Sigmoid colon (tissue), 7 donors: ENCODE results near the gene PRKCI. TPM values are rescaled to one million over a fixed set of nuclear protein-coding genes. Genes with fewer than 3 reads are reported as not detected.

Experiments
- DNase-seq: peaks from one replicate; pipeline ENCODE4 v3.0.0-alpha.2; 2019
- H3K27ac ChIP-seq, 4 donors: fragments of 200-600 bp; sonication (generic); one replicate each; pipeline ENCODE4 v1.5.1; 2016 to 2019; ENCODE audit warnings: mild to moderate bottlenecking in 1 of 4
- H3K27me3 ChIP-seq, 3 donors: fragments of 200-600 bp; sonication (generic); one replicate each; pipeline ENCODE4 v1.5.1; 2019; ENCODE audit warnings: mild to moderate bottlenecking in 1 of 3
- H3K36me3 ChIP-seq, 4 donors: fragments of 200-600 bp; sonication (generic); one replicate each; pipeline ENCODE4 v1.5.1; 2016 to 2019
- H3K4me1 ChIP-seq, 4 donors: fragments of 200-600 bp; sonication (generic); one replicate each; pipeline ENCODE4 v1.5.1; 2017 to 2019
- H3K4me3 ChIP-seq, 4 donors: fragments of 200-600 bp; sonication (generic); one replicate each; pipeline ENCODE4 v1.5.1; 2017 to 2019; ENCODE audit warnings: mild to moderate bottlenecking in 2 of 4, moderate library complexity in 1 of 4
- H3K9me3 ChIP-seq, 4 donors: fragments of 200-600 bp in 3 of 4; sonication (generic) in 3 of 4; one replicate each; pipeline versions ENCODE4 v1.5.1 to v1.6.1; 2013 to 2019
- CTCF ChIP-seq, 4 experiments: fragments of 450-650 bp in 3 of 4; fragments of 200-600 bp in 1 of 4; IDR thresholded peaks; one replicate each; pipeline ENCODE4 v1.5.1; 2016 to 2019; ENCODE audit warnings: antibody characterized with exemption in 4 of 4, mild to moderate bottlenecking in 3 of 4, moderate library complexity in 2 of 4
- EP300 ChIP-seq, 4 donors: sonication (generic); formaldehyde crosslinking; IDR thresholded peaks; one replicate each; pipeline ENCODE4 v1.6.1; 2017; ENCODE audit warnings: antibody characterized with exemption in 4 of 4
- POLR2A ChIP-seq, 2 donors: fragments of 450-650 bp; IDR thresholded peaks; one replicate each; pipeline ENCODE4 v1.6.1; 2016; ENCODE audit warnings: antibody characterized with exemption in 2 of 2, mild to moderate bottlenecking in 2 of 2, moderate library complexity in 2 of 2
- POLR2AphosphoS5 ChIP-seq, 4 donors: sonication (generic); formaldehyde crosslinking; IDR thresholded peaks; one replicate each; pipeline ENCODE4 v1.6.1; 2017; ENCODE audit warnings: antibody characterized with exemption in 4 of 4
- WGBS, 2 donors: extraction: QIAGEN DNeasy Blood & Tissue Kit; methylation state at CpG; one replicate each; pipeline ENCODE4 v1.1.7; 2013; 5-methylcytosine and 5-hydroxymethylcytosine counted together
- intact Hi-C: fragments of 100-400 bp; cut with DNase I; formaldehyde crosslinking; loops from one replicate; pipeline ENCODE4 v1.15.1; 2023
- polyA plus RNA-seq, 3 donors: library from polyadenylated mRNA; stranded (reverse); fragments of 200-250 nt; gene quantifications; one replicate each; pipeline ENCODE4 v1.2.3, GENCODE V29; 2013
- total RNA-seq, 4 donors: library from RNA; depleted of rRNA; stranded (reverse); fragments of >200 nt; gene quantifications; one replicate each; pipeline ENCODE4 v1.1.0, GENCODE V29; 2016
- donor health status: healthy with polysubstance abuse.
- donor health status: Bipolar disorder and iron deficiency.
- donor health status: healthy.

Gene PRKCI
- total and polyA plus RNA-seq, 7 donors: 11.8 to 33.2 (median 23.9) TPM

DNA sequence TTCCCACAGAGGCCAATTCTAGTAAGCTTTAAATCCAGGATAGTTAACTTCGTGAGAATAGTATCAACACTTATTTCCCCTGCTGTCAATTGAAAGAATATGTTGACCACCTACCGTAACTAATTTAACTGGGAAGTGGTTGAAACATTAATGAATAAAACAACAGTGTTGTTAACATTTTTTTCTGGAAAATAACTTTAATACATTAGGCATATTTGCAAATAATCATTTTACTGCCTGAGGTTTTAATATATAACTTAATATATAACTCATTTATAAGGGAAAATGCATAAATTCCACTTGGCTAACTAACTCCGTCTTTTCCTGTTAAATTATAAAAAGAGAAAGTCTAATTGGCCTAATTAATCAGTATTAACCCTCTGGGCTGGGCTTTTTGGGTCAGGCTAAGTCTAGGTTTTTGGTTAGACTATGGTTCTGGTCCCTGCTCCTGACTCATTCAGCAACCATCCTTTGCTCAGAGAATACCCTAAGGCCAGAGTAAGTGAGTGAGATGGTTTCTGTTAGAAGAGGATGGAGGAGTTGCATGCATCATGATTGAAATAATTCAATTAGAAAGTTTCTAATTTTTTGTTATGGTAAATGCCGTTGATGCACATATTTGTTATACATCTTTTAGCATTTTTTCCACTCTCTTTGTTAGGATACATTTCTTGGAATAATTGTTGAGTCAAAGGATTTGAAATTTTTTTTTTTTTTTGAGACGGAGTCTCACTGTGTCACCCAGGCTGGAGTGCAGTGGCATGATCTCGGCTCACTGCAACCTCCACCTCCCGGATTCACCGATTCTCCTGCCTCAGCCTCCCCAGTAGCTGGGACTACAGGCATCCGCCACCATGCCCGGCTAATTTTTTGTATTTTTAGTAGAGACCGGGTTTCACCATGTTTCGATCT, 124.5 kb downstream of the PRKCI start:
- H3K36me3 ChIP-seq: no peaks in the 10 kb centered on the region
- H3K4me1 ChIP-seq: no peaks in the 10 kb centered on the region
- TF ChIP-seq CTCF (IDR thresholded peaks at IDR 0.05): no peak
- no peak for TF ChIP-seq POLR2AphosphoS5 (IDR thresholded peaks at IDR 0.05)
- TF ChIP-seq POLR2A (IDR thresholded peaks at IDR 0.05): no peak
- no peak for TF ChIP-seq EP300 (IDR thresholded peaks at IDR 0.05)
- intact Hi-C loops: no loop called here
- no peak overlapping the region for H3K27ac ChIP-seq
- no peak for DNase-seq
- 93 to 95% methylated on average over 12 of the region's 12 CpGs for WGBS, 2 donors
- H3K9me3 ChIP-seq: no peaks in the 10 kb centered on the region
- H3K4me3 ChIP-seq: no peak overlapping the region
- no peaks in the 10 kb centered on the region for H3K27me3 ChIP-seq

- TF ChIP-seq POLR2A (IDR thresholded peaks at IDR 0.05) (no peak), EP300 (IDR thresholded peaks at IDR 0.05) (no peak), CTCF (IDR thresholded peaks at IDR 0.05) (no peak), POLR2AphosphoS5 (IDR thresholded peaks at IDR 0.05) (no peak)
- Histone ChIP-seq H3K4me3 (no peak overlapping the region), H3K36me3 (no peaks in the 10 kb centered on the region), H3K27ac (no peak overlapping the region), H3K9me3 (no peaks in the 10 kb centered on the region), H3K4me1 (peaks cover 0 to 6% (median 3%) of the 10 kb centered on the region in 4 donors), H3K27me3 (no peaks in the 10 kb centered on the region)
- WGBS, 2 donors: 41 to 52% methylated on average over 8 of the region's 8 CpGs
- DNase-seq: no peak
- intact Hi-C loops: no loop called here
Observed at GRCh38 chr3:170350515-170351413, 128.5 kb downstream of the PRKCI start.

DNA sequence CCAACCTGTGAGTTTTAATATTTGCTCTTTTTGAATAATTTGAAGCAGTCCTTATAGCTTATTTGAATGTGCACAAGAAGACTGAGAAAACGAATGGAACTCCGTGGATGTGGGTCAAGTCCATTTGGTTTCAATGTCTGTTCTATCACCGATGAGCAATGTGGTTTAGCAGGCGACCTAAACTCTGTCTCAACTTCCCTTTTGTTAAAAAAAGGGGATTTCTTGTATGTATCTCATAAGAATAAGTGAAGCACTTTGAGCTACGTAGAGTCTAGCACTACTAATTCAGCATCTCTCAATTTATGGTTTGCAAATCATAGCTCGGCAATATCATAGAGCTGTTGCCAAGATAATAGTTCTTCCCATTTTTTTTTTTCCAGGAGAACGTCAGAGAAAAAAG, 130.7 kb downstream of the PRKCI start:
- intact Hi-C loops: no loop called here
- Histone ChIP-seq H3K36me3 (no peaks in the 10 kb centered on the region), H3K27ac (no peak overlapping the region), H3K4me1 (peaks cover 0 to 13% (median 5%) of the 10 kb centered on the region in 4 donors), H3K4me3 (no peak overlapping the region), H3K9me3 (no peaks in the 10 kb centered on the region), H3K27me3 (no peaks in the 10 kb centered on the region)
- no peak for TF ChIP-seq CTCF (IDR thresholded peaks at IDR 0.05)
- no peak for TF ChIP-seq EP300 (IDR thresholded peaks at IDR 0.05)
- no peak for TF ChIP-seq POLR2AphosphoS5 (IDR thresholded peaks at IDR 0.05)
- no peak for TF ChIP-seq POLR2A (IDR thresholded peaks at IDR 0.05)
- no peak for DNase-seq
- 53 to 81% methylated on average over 7 of the region's 7 CpGs for WGBS, 2 donors

DNA sequence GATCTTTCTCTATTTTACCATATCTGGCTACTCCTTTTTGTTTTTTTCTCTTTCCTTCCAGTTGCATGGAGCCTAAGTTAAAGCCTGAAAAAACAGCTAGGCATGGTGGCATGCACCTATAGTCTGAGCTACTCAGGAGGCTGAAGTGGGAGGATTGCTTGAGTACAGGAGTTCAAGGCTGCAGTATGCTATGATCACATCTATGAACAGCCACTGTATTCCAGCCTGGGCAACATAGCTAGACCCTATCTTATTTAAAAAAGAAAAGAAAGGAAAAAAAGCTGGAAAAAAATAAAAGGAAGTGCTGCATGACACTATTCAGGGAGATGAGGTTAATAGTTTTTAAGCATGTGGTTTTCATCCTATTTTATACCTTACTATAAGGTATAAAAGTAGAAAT, 131.3 kb downstream of the PRKCI start:
- no peaks in the 10 kb centered on the region for H3K9me3 ChIP-seq
- H3K27ac ChIP-seq: no peak overlapping the region
- no peak for DNase-seq
- H3K4me1 ChIP-seq: peaks cover 0 to 15% (median 7%) of the 10 kb centered on the region in 4 donors
- H3K36me3 ChIP-seq: no peaks in the 10 kb centered on the region
- intact Hi-C loops: no loop called here
- no peak for TF ChIP-seq CTCF (IDR thresholded peaks at IDR 0.05)
- no peak for TF ChIP-seq POLR2AphosphoS5 (IDR thresholded peaks at IDR 0.05)
- TF ChIP-seq POLR2A (IDR thresholded peaks at IDR 0.05): no peak
- no peak for TF ChIP-seq EP300 (IDR thresholded peaks at IDR 0.05)
- H3K27me3 ChIP-seq: no peaks in the 10 kb centered on the region
- no peak overlapping the region for H3K4me3 ChIP-seq
